ENCODE measurements around the gene DSPP. TPM values are rescaled to one million over a fixed set of nuclear protein-coding genes. Genes with fewer than 3 reads are reported as not detected.

Gene DSPP
- total RNA-seq, 1 donor from 2014 or later = not detected

DNA sequence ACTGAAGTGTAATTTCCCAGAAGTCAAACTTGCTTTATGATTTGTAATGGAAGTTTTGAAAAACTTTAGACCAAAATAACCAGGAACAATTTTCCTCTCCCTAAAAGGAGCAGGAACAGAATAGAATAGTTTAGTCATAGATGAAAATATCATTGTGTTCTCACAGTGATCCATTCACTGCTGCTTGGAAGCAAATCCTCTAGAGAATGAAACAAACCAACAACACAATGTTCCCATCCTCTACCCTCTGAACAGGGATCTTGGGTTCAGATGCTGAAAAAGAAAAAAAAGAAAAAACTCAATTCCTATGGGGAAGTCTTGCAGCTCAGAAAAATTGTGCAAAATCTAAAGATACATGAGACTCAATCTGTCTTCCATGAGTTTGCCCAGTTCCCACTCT lies 12.2 kb downstream of the DSPP start:
- no peak for DNase-seq (ENCODE audit: low spot score)
- intact Hi-C loops (cut with DNase I) = no loop called here

DNA sequence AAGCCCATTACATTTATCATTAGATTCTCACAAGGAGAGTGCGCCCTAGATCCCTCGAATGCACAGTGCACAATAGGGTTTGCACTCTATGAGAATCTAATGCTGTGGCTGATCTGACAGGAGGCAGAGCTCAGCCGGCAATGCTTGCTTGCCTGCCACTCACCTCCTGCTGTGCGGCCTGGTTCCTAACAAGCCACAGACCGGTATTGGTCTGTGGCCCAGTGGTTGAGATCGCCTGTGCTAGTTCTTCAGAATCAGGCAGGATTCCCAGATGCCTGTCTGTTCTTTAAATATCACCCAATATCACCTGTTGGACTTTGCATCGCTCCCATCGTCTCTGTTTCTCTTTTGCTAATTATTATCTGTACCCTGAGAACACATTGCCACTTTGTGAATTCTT lies 14.0 kb downstream of the DSPP start:
- no peak for DNase-seq (ENCODE audit: low spot score)
- intact Hi-C loops (cut with DNase I) = no loop called here

DNA sequence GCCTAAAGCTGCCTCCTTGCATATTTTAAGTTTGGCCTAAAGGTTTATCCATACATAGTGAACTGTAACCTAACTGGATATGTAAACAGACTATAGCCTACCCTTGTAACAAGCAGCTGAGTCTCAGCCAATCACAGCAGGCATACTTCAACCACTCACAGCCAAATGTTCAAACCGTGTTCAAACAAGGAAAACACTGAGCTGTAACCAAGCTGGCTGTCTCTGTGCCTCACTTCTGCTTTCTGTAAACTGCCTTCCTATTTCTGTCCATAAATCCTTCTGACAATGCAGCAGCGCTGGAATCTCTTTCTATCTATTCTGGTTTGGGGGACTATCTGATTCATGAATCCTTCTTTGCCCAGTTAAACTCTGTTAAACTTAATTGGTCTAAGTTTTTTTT lies 16.4 kb downstream of the DSPP start:
- intact Hi-C loops (cut with DNase I) = no loop called here
- DNase-seq (ENCODE audit: low spot score) = no peak

DNA sequence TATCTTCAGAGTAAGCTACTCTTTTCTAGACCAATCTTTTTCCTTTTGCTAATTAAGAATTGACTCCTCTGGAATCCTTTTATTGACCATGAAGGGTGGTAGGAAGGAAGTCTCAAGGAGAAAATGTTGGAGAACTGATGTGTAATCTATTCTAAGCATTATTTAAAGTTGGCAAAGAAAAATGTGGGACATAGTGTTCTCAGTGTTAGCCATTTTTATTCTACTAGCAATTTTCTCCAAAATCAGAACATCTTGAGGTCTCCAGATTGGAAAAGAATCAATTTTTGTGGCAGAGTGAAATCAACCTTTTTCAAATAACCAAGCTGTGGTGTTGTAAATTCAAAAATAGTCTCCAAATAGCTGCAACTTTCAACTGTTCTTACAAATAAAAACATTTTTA lies 23.3 kb downstream of the DSPP start:
- intact Hi-C loops (cut with DNase I) = no loop called here
- no peak for DNase-seq (ENCODE audit: low spot score)

GRCh38 chr4:87632469-87632868 lies 24.1 kb downstream of the DSPP start:
- intact Hi-C loops (cut with DNase I) = no loop called here
- no peak for DNase-seq (ENCODE audit: low spot score)

DNA sequence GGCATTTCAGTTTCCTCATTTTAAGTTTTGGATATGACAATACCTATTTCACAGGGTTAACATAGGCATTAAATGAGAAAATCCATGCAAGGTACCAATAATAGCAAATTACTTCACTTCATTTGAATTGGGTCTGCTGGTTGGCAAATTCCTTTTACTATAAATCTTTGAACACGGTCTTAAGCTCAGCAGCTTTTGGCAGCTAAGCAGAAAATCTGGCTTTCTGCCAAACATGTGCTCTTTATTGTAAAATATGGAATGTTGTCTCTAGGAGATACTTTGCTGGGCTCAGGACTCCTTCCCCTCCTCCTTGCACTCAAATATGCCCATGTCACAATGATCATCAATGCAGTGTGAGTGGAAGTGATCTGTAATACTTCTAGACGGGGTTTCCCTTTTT lies 24.9 kb downstream of the DSPP start:
- intact Hi-C loops (cut with DNase I) = no loop called here
- DNase-seq (ENCODE audit: low spot score) = no peak

DNA sequence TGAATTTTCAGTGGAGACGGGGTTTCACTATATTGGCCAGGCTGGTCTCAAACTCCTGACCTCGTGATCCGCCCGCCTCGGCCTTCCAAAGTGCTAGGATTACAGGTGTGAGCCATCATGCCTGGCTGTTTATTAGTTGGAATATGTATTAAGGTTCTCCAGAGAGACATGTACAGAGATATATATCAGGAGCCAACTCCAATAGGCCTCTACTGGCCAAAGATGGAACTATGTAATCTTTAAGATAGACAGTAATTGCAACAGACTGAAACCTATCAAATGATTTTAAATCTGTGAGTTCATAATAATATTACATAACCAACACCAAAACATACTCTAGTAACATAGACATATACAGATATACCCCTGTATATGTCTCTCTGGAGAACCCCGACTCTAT lies 36.0 kb downstream of the DSPP start:
- intact Hi-C loops (cut with DNase I) = no loop called here
- no peak for DNase-seq (ENCODE audit: low spot score)

- intact Hi-C loops (cut with DNase I) = no loop called here
Measured at GRCh38 chr4:87649980-87650379, 41.7 kb downstream of the DSPP start, which contains the start of gene DMP1. Gene DMP1 (plus strand): TSS chr4:87650280. CDS start chr4:87656493, 6,213 bp downstream.

DNA sequence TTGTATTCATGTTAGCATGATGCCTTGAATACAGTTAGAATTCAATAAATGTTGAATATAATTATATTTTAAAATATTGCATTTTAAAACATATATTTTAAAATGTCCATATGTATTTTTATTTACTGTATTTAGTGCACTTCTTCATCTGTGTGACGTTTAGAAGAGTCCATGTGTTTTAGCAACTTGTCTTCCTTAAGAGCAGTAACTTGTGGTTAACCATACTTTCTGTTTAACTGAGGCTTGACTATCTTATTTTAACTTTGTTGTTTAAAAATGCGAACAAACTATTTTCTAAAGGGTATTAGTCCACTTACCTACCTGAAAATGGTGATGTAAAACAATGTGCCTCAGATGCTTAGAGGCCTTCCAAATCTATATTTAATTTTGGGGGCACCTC lies 42.6 kb downstream of the DSPP start:
- no peak for DNase-seq (ENCODE audit: low spot score)
- intact Hi-C loops (cut with DNase I) = no loop called here

More at GRCh38 chr4:87649980-87650379, 41.7 kb downstream of the DSPP start, which contains the start of gene DMP1:
- no peak for DNase-seq (ENCODE audit: low spot score)

DNA sequence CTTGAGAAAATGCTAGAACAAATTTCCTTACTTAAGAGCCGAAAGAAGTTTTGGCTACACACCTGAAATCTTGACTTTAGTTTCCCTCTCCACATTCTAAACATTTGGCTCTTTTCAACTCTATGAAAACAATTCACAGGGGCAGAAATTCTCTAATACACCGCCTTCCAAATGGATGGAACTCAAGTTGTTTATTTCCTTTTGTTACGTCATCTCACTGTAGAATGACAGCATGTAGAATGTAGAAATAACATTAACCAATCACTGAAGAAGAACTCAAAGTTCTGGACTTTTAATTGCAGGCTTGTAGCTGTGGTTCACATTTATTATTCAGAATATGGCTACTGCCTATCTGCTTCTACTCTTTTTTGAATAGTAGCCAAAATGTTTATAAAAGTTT lies 43.6 kb downstream of the DSPP start:
- intact Hi-C loops (cut with DNase I) = no loop called here
- DNase-seq (ENCODE audit: low spot score) = no peak

GRCh38 chr4:87654487-87655044 lies 46.2 kb downstream of the DSPP start:
- intact Hi-C loops (cut with DNase I) = no loop called here
- no peak for DNase-seq (ENCODE audit: low spot score)

GRCh38 chr4:87657525-87657924 lies 49.2 kb downstream of the DSPP start:
- intact Hi-C loops (cut with DNase I) = no loop called here
- DNase-seq (ENCODE audit: low spot score) = no peak

- intact Hi-C loops (cut with DNase I) = no loop called here
Measured at GRCh38 chr4:87659247-87659931, 51.1 kb downstream of the DSPP start.

DNA sequence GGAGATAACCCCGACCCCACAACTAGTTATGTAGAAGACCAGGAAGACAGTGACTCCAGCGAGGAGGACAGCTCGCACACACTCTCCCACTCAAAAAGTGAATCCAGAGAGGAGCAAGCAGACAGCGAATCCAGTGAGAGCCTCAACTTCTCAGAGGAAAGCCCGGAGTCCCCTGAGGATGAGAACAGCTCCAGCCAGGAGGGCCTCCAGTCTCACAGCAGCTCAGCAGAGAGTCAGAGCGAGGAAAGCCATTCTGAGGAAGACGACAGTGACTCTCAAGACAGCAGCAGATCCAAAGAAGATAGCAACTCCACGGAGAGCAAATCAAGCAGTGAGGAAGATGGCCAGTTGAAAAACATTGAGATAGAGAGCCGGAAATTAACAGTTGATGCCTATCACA lies 54.5 kb downstream of the DSPP start:
- intact Hi-C loops (cut with DNase I) = loop anchor here (10.0 kb wide), 1 partner anchor 298 kb away; no protein-coding TSS in a partner anchor
- no peak for DNase-seq (ENCODE audit: low spot score)

More at GRCh38 chr4:87659247-87659931, 51.1 kb downstream of the DSPP start:
- DNase-seq (ENCODE audit: low spot score) = no peak

Other genes with a start within 250 kb of the DSPP start
- 11.0 TPM for gene HSD17B11, start 217.3 kb upstream of the DSPP start, total RNA-seq
- gene NUDT9, start 186.0 kb upstream of the DSPP start, total RNA-seq = 21.5 TPM
- 202 TPM for gene SPARCL1, start 79.2 kb upstream of the DSPP start, total RNA-seq
- not detected for gene DMP1, start 41.8 kb downstream of the DSPP start, total RNA-seq
- not detected for gene IBSP, start 191.0 kb downstream of the DSPP start, total RNA-seq
- gene MEPE, start 224.4 kb downstream of the DSPP start, total RNA-seq = not detected

Data from cardiac septum (tissue), 1 donor.